Neural progenitor cell (in vitro differentiated cells): ENCODE measurements around the gene MAN1A1.

Experiments used
- EZH2 ChIP-seq: fragments of 200-600 bp; sonication (generic); IDR thresholded peaks from 2 replicates; pipeline ENCODE4 v1.6.1; 2017; ENCODE audit warnings: antibody characterized with exemption, mild to moderate bottlenecking, moderate library complexity
- TF ChIP-seq, protein P1 (sequence below): fragments of 200-600 bp; sonication (generic); IDR thresholded peaks from 2 replicates; pipeline ENCODE4 v1.5.1; 2017; ENCODE audit warnings: antibody characterized with exemption, mild to moderate bottlenecking

GRCh38 chr6:119179062-119179461 lies 170.5 kb downstream of the MAN1A1 start:
- TF ChIP-seq, protein P1, sequence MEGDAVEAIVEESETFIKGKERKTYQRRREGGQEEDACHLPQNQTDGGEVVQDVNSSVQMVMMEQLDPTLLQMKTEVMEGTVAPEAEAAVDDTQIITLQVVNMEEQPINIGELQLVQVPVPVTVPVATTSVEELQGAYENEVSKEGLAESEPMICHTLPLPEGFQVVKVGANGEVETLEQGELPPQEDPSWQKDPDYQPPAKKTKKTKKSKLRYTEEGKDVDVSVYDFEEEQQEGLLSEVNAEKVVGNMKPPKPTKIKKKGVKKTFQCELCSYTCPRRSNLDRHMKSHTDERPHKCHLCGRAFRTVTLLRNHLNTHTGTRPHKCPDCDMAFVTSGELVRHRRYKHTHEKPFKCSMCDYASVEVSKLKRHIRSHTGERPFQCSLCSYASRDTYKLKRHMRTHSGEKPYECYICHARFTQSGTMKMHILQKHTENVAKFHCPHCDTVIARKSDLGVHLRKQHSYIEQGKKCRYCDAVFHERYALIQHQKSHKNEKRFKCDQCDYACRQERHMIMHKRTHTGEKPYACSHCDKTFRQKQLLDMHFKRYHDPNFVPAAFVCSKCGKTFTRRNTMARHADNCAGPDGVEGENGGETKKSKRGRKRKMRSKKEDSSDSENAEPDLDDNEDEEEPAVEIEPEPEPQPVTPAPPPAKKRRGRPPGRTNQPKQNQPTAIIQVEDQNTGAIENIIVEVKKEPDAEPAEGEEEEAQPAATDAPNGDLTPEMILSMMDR: no peak
- no peak for TF ChIP-seq EZH2
